NCI-H1694 (cell line): ENCODE measurements around the gene HLA-DRB1.
"Not testable (repeated sequence)": the region's sequence is repeated elsewhere in the genome, so short reads cannot be mapped to it uniquely, and the experiment has no call there.

Experiments used
- DNase-seq: peaks from one replicate; lab custom pipeline; 2025; lab: John Stamatoyannopoulos, UW

HLA-DRB1 gene

GRCh38 chr6:32609391-32609730, 19.7 kb upstream of the HLA-DRB1 start:
- no peak for DNase-seq

DNA sequence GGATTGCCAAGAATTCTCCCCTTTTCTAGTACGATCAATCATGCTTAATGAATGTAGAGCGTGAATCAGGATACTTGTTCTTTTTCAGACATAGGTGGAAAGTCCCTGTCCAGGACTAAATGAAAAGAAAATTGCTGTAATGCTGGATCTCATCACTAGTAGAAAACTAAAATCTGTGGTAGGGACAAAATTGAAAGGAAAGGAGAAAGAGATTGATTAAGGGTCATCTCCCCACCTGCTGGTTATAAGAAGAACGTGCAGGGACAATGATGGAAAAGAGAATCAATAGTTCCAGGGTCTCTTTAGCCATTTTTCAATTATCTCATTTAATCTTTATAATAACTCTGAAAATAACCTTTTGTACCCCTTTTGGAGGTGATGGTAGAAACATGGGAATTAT, 18.7 kb upstream of the HLA-DRB1 start:
- no peak for DNase-seq

DNA sequence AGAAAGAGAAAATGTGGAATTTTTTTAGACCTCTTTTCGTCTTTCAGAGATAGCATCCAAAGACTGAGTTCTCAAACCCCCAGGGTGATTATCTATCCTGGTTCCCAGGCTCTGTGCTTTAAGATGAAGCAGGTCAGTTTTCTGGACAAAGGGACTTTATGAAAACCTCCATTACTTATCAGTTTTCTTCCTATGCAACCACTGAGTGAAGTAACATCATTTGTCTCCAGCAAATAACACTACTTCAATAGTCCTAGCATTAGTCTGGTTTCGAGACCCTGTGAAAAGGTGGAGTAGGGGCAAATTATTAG, 18.3 kb upstream of the HLA-DRB1 start:
- DNase-seq, result no peak

- no peak for DNase-seq
These were observed 17.8 kb upstream of the HLA-DRB1 start for GRCh38 chr6:32607263-32607987.

GRCh38 chr6:32604434-32604877, 14.8 kb upstream of the HLA-DRB1 start:
- no peak for DNase-seq

DNA sequence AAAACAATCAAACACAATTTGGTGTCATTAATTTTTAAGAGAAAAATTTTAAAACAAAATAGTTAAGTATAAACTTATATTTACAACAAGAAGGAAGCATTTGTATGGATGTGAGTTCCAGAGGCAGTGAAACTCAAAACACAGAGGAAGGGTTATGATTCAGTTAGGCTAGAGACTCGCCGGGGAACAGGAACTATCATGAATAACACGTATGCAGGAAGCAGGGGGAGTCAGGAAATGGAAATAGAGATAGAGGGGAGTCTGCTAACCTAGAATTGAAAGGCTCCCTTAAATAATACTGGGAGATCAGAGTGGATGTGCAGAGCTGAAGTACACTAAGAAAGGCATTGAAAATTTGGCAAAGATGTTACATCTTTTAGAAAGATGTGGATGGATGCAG, 14.2 kb upstream of the HLA-DRB1 start:
- DNase-seq, result no peak

DNA sequence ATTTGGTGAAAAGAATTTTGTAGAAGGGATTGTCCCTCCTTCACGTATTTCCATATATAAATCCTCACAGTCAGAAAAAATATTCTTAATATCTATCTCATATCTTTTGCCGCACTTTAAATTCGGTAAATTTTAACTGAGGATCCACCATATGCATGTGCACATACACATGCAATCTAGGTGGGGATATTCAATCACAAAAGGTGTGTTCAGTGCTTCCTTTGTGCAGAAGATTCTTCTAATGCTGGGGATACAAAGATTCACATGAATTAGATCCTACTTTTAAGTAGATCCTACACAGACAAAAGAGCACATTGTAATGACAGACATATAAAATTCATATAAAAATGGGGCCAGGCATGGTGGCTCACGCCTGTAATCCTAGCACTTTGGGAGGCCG, 13.6 kb upstream of the HLA-DRB1 start:
- no peak for DNase-seq

- no peak for DNase-seq
These were observed 12.7 kb upstream of the HLA-DRB1 start for GRCh38 chr6:32602383-32602782.

GRCh38 chr6:32597024-32597423, 7.4 kb upstream of the HLA-DRB1 start:
- DNase-seq, result no peak

DNA sequence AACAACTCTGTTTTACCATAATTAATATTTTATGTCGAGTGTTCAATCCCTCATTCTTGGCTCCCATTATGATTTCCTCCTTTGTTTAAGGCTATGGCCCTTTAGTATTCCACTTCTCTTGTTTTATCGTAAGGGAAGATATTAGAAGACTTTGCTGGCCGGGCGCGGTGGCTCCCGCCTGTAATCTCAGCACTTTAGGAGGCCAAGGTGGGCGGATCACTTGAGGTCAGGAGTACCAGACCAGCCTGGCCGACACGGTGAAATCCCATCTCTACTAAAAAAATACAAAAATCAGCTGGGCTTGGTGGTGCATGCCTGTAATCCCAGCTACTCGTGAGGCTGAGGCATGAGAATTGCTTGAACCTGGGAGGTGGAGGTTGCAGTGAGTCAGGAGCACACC, 1.1 kb upstream of the HLA-DRB1 start:
- DNase-seq, result not testable (repeated sequence)

GRCh38 chr6:32588156-32588555, 1.5 kb downstream of the HLA-DRB1 start:
- no peak for DNase-seq

DNA sequence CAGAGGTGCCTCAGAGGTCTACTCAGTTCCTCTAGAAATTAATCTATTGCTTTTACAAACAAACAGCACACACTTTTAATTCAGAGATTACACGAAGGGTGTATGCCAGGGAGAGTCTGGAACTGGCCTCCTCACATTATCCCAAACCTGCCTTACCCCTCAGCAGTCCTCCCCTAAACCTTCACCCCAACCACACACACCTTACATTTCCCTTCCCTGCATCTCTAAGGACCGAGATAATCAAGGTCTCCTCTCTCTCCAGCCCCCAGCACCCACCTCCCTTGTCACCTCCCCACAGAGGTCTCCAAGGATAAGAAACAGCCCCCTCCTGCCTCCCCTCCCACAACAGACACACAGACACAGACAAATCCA, 6.1 kb downstream of the HLA-DRB1 start:
- DNase-seq, result no peak

- no peak for DNase-seq
These were observed 8.1 kb downstream of the HLA-DRB1 start for GRCh38 chr6:32581315-32582095.

- no peak for DNase-seq
These were observed 9.1 kb downstream of the HLA-DRB1 start for GRCh38 chr6:32580593-32580992.

DNA sequence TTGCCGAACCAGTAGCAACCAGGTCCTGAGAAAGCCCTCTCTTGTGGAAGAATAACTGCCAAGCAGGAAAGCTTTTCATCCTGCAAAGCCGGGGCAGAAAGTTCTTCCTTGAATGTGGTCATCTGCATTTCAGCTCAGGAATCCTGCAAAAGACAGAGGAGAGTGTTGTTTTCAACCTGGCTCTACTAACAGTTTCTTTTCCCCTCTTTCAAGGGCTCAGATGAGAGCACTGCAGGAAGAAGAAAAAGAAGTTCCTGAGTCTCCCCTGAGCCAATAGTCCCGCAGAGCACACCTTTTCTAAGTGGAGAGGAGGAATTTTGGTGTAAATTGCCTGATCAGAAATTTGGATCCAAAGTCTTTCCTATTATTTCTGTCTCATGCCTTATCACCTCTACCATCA, 10.7 kb downstream of the HLA-DRB1 start:
- no peak for DNase-seq

- not testable (repeated sequence) for DNase-seq
These were observed 12.2 kb downstream of the HLA-DRB1 start for GRCh38 chr6:32577493-32577892.

- DNase-seq, result no peak
These were observed 13.4 kb downstream of the HLA-DRB1 start for GRCh38 chr6:32576250-32576649.

DNA sequence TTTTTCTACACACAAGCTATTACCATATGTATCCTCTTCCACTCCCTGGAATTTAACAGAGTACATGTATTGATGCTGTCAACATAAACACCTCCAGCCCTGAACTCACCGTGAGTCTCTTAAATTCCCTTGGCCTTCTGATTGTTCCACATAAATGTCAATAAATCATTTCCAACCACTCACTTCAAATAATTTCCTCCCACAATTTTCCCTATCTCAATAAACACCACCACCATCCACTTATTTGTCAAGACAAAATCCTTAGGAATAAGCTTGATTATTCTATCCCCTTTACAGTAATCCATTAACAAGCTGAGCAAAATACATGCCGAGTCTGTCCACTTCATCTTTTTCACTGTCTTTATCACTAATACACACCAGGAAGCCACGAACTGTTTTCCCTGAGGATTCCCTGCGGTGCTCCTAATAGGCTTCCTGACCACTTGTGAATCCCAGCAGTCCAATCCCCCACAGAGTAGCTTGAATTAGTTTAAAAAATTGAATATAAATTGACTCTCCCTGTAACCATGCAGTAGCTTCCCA, 19.2 kb downstream of the HLA-DRB1 start:
- no peak for DNase-seq

DNA sequence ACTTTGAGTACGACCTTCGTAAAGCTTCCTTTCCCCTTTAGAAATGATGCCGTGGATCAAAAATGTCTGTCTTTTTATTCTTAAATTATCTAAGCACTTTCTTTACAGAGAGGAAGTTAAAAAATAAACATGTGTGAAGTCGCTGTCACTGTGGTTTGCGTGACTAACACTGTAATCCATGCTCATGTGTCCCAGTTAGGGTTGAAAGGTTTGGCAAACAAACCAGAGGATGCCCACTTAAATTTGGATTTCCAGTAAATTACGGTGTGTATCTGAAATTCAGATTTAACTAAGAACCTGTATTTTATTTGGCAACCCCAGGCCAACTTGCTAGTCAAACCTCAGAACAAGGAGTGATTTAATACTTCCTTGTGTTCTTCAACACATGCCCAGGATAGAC, 21.1 kb downstream of the HLA-DRB1 start:
- no peak for DNase-seq

GRCh38 chr6:32566957-32567356, 22.7 kb downstream of the HLA-DRB1 start:
- no peak for DNase-seq

- DNase-seq, result no peak
These were observed 24.1 kb downstream of the HLA-DRB1 start for GRCh38 chr6:32565511-32565910.

GRCh38 chr6:32562940-32563339, 26.7 kb downstream of the HLA-DRB1 start:
- no peak for DNase-seq

DNA sequence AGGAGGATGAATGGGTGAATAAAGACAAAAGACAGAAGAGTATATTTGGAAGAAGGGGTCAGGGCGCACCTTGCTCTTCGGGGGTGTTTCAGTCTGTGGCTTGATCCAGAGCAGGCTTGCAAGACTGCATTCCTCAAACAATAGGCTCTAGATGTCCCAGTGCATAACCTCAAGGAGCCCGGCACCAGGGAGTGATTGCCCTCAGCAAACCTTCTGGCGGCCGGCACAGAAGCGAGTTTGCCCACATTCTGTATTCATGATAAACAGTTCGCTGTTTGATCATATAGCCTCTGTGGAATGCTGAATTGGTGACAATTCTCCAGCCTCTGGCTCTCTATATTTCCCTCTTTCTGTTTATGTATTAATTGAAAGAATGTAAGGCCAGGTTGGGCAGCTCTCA, 29.9 kb downstream of the HLA-DRB1 start:
- DNase-seq, result no peak
